Retina (tissue), 1 donor: ENCODE results near the gene MYO5A.
A peak's percentile ranks its signal among the peaks of the same experiment; 100 is the strongest.
"Not testable (repeated sequence)": the region's sequence is repeated elsewhere in the genome, so short reads cannot be mapped to it uniquely, and the experiment has no call there.

Experiments used
- DNase-seq: peaks from one replicate; pipeline ENCODE4 v3.0.0-alpha.2; 2016

Gene MYO5A

GRCh38 chr15:52503788-52504496 is 24.7 kb downstream of the MYO5A start:
- no peak for DNase-seq

- DNase-seq, result no peak
Measured at GRCh38 chr15:52502608-52503007, 26.1 kb downstream of the MYO5A start.

GRCh38 chr15:52499506-52499905 is 29.2 kb downstream of the MYO5A start:
- no peak for DNase-seq

- DNase-seq, result no peak
Measured at GRCh38 chr15:52498706-52499105, 30.0 kb downstream of the MYO5A start.

GRCh38 chr15:52496776-52497470 is 31.8 kb downstream of the MYO5A start:
- no peak for DNase-seq

- no peak for DNase-seq
Measured at GRCh38 chr15:52496175-52496574, 32.5 kb downstream of the MYO5A start.

GRCh38 chr15:52495125-52495524 is 33.6 kb downstream of the MYO5A start:
- no peak for DNase-seq

GRCh38 chr15:52493968-52494367 is 34.7 kb downstream of the MYO5A start:
- DNase-seq, result no peak

- no peak for DNase-seq
Measured at GRCh38 chr15:52492132-52492531, 36.5 kb downstream of the MYO5A start.

GRCh38 chr15:52491472-52491871 is 37.2 kb downstream of the MYO5A start:
- no peak for DNase-seq

- not testable (repeated sequence) for DNase-seq
Measured at GRCh38 chr15:52489430-52489829, 39.2 kb downstream of the MYO5A start.

GRCh38 chr15:52488830-52489229 is 39.9 kb downstream of the MYO5A start:
- DNase-seq, result no peak

- peak; percentile 41 for DNase-seq
Measured at GRCh38 chr15:52486003-52486996, 42.4 kb downstream of the MYO5A start.

- no peak for DNase-seq
Measured at GRCh38 chr15:52485290-52485689, 43.4 kb downstream of the MYO5A start.

- no peak for DNase-seq
Measured at GRCh38 chr15:52483707-52484106, 45.0 kb downstream of the MYO5A start.

GRCh38 chr15:52481915-52482314 is 46.8 kb downstream of the MYO5A start:
- no peak for DNase-seq

- no peak for DNase-seq
Measured at GRCh38 chr15:52480990-52481389, 47.7 kb downstream of the MYO5A start.

GRCh38 chr15:52466716-52467115 is 62.0 kb downstream of the MYO5A start:
- DNase-seq, result no peak

GRCh38 chr15:52466134-52466701 is 62.5 kb downstream of the MYO5A start:
- no peak for DNase-seq

GRCh38 chr15:52464478-52464877 is 64.2 kb downstream of the MYO5A start:
- DNase-seq, result no peak

GRCh38 chr15:52464040-52464439 is 64.6 kb downstream of the MYO5A start:
- no peak for DNase-seq

- no peak for DNase-seq
Measured at GRCh38 chr15:52463638-52464037, 65.0 kb downstream of the MYO5A start.

GRCh38 chr15:52462806-52463360 is 65.8 kb downstream of the MYO5A start:
- no peak for DNase-seq
